ENCODE data around the gene OPCML. TPM values are rescaled to one million over a fixed set of nuclear protein-coding genes. Genes with fewer than 3 reads are reported as not detected.

Gene OPCML
- total and polyA plus RNA-seq, 2 donors (not counting 1 experiment from before 2014, with no cell fraction given), result 0.99 to 2.8 TPM

DNA sequence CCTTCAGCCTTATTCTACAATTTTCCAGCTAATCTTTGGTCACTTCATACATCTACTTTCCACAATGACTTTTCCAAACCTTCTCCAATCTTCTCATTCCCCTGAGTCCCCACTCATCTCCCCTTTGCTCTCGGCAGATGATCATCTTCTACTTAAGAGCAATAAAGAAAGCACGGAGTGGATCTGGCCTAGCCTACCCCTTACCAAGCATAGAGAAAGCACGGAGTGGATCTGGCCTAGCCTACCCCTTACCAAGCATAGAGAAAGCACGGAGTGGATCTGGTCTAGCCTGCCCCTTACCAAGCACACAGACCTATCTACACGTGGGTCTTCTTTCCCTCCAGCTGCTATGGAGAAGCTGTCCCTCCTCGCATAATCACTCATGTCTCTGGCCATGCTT, 558.6 kb downstream of the OPCML start:
- DNase-seq (ENCODE audit: low read depth in 2 of 2), result no peak
- Histone ChIP-seq H3K9me3 (ENCODE audit: control insufficient read depth, insufficient read depth, low read depth, low read length) (no peaks in the 10 kb centered on the region), H3K4me2 (ENCODE audit: extremely low read depth, insufficient read depth, low read length) (no peak overlapping the region), H2AFZ (ENCODE audit: low read length) (no peak overlapping the region), H3K4me3 (replicated peaks in 1 of 4; ENCODE audit: control extremely low read depth in 1 of 4, insufficient read depth in 1 of 4, low read depth in 3 of 4, low read length in 4 of 4) (no peak overlapping the region), H4K20me1 (ENCODE audit: control insufficient read depth, extremely low read depth, insufficient read depth, low read length) (no peaks in the 10 kb centered on the region), H3K4me1 (ENCODE audit: control insufficient read depth, extremely low read depth, insufficient read depth, low read length) (no peaks in the 10 kb centered on the region), H3K27ac (ENCODE audit: insufficient read depth, low read length) (no peak overlapping the region), H3K79me2 (ENCODE audit: control insufficient read depth, insufficient read depth, low read length) (no peaks in the 10 kb centered on the region), H3K9ac (ENCODE audit: insufficient read depth, low read length) (no peak overlapping the region), H3K27me3 (ENCODE audit: control insufficient read depth, insufficient read depth, low read length) (no peaks in the 10 kb centered on the region), H3K36me3 (ENCODE audit: control insufficient read depth, insufficient read depth, low read length) (no peaks in the 10 kb centered on the region)
- TF ChIP-seq EZH2 (IDR thresholded peaks at IDR 0.05; ENCODE audit: low read length, missing control alignments), result no peak
- TF ChIP-seq, protein P1, sequence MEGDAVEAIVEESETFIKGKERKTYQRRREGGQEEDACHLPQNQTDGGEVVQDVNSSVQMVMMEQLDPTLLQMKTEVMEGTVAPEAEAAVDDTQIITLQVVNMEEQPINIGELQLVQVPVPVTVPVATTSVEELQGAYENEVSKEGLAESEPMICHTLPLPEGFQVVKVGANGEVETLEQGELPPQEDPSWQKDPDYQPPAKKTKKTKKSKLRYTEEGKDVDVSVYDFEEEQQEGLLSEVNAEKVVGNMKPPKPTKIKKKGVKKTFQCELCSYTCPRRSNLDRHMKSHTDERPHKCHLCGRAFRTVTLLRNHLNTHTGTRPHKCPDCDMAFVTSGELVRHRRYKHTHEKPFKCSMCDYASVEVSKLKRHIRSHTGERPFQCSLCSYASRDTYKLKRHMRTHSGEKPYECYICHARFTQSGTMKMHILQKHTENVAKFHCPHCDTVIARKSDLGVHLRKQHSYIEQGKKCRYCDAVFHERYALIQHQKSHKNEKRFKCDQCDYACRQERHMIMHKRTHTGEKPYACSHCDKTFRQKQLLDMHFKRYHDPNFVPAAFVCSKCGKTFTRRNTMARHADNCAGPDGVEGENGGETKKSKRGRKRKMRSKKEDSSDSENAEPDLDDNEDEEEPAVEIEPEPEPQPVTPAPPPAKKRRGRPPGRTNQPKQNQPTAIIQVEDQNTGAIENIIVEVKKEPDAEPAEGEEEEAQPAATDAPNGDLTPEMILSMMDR (conservative IDR thresholded peaks at IDR 0.05 in 1 of 2, IDR thresholded peaks at IDR 0.05 in 1 of 2; ENCODE audit: low read depth in 1 of 2, low read length in 2 of 2), result no peak

DNA sequence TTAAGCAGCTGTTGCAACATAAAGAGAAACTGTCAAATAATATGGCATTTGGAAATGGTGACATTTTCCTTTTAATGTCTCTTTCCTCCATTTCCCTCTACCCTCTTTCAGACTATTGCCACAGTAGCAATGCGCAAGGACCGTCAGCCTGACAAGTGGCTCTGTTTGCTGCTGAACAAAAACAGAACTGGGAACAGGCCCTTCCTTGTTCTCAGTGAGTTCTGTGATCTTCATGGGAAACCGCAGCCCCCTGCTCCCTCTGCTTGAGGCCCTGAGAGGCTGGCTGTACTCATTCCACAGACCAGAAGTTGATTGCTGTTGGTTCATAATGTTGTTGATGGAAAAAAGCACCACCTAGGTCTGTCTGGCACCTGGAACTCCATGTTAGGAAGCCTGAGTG, 559.7 kb downstream of the OPCML start:
- no peaks in the 10 kb centered on the region for H3K79me2 ChIP-seq (ENCODE audit: control insufficient read depth, insufficient read depth, low read length)
- H2AFZ ChIP-seq (ENCODE audit: low read length), result no peak overlapping the region
- H3K36me3 ChIP-seq (ENCODE audit: control insufficient read depth, insufficient read depth, low read length), result no peaks in the 10 kb centered on the region
- TF ChIP-seq EZH2 (IDR thresholded peaks at IDR 0.05; ENCODE audit: low read length, missing control alignments), result no peak
- TF ChIP-seq, protein P1 (conservative IDR thresholded peaks at IDR 0.05 in 1 of 2, IDR thresholded peaks at IDR 0.05 in 1 of 2; ENCODE audit: low read depth in 1 of 2, low read length in 2 of 2), result no peak
- no peak overlapping the region for H3K4me2 ChIP-seq (ENCODE audit: extremely low read depth, insufficient read depth, low read length)
- H3K27ac ChIP-seq (ENCODE audit: insufficient read depth, low read length), result no peak overlapping the region
- H3K4me1 ChIP-seq (ENCODE audit: control insufficient read depth, extremely low read depth, insufficient read depth, low read length), result no peaks in the 10 kb centered on the region
- H4K20me1 ChIP-seq (ENCODE audit: control insufficient read depth, extremely low read depth, insufficient read depth, low read length), result no peaks in the 10 kb centered on the region
- DNase-seq (ENCODE audit: low read depth in 2 of 2), result no peak
- H3K27me3 ChIP-seq (ENCODE audit: control insufficient read depth, insufficient read depth, low read length), result no peaks in the 10 kb centered on the region
- H3K9me3 ChIP-seq (ENCODE audit: control insufficient read depth, insufficient read depth, low read depth, low read length), result no peaks in the 10 kb centered on the region
- no peak overlapping the region for H3K9ac ChIP-seq (ENCODE audit: insufficient read depth, low read length)
- H3K4me3 ChIP-seq (replicated peaks in 1 of 4; ENCODE audit: control extremely low read depth in 1 of 4, insufficient read depth in 1 of 4, low read depth in 3 of 4, low read length in 4 of 4), result no peak overlapping the region

DNA sequence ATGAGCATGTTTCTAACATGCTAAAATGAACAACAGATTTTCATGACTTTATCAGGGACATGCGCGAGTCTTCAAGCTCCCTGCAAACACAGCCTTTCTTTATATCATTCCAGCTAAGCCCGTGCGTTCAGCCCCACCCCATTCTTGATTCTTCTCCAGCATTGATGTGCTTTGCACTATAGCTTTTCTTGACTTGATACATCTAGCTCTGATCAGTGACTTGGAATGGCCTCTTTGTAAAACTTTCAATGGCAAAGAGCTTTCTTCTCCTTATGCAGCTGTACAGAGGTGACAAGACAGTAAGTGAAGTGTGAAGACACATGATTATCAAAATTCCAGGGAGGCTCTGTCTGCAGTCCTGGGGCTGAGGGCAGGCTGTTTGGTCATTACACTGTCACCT, 561.0 kb downstream of the OPCML start:
- no peak for DNase-seq (ENCODE audit: low read depth in 2 of 2)
- Histone ChIP-seq H2AFZ (ENCODE audit: low read length) (no peak overlapping the region), H3K36me3 (ENCODE audit: control insufficient read depth, insufficient read depth, low read length) (no peaks in the 10 kb centered on the region), H3K4me2 (ENCODE audit: extremely low read depth, insufficient read depth, low read length) (no peak overlapping the region), H3K27ac (ENCODE audit: insufficient read depth, low read length) (no peak overlapping the region), H3K79me2 (ENCODE audit: control insufficient read depth, insufficient read depth, low read length) (no peaks in the 10 kb centered on the region), H3K27me3 (ENCODE audit: control insufficient read depth, insufficient read depth, low read length) (no peaks in the 10 kb centered on the region), H3K4me1 (ENCODE audit: control insufficient read depth, extremely low read depth, insufficient read depth, low read length) (no peaks in the 10 kb centered on the region), H3K9me3 (ENCODE audit: control insufficient read depth, insufficient read depth, low read depth, low read length) (no peaks in the 10 kb centered on the region), H4K20me1 (ENCODE audit: control insufficient read depth, extremely low read depth, insufficient read depth, low read length) (no peaks in the 10 kb centered on the region), H3K4me3 (replicated peaks in 1 of 4; ENCODE audit: control extremely low read depth in 1 of 4, insufficient read depth in 1 of 4, low read depth in 3 of 4, low read length in 4 of 4) (no peak overlapping the region), H3K9ac (ENCODE audit: insufficient read depth, low read length) (no peak overlapping the region)
- TF ChIP-seq, protein P1 (conservative IDR thresholded peaks at IDR 0.05 in 1 of 2, IDR thresholded peaks at IDR 0.05 in 1 of 2; ENCODE audit: low read depth in 1 of 2, low read length in 2 of 2), result no peak
- TF ChIP-seq EZH2 (IDR thresholded peaks at IDR 0.05; ENCODE audit: low read length, missing control alignments), result no peak
